SU-DHL-6 (cell line): ENCODE measurements around the gene EPHB2.

Experiments
- H2AFZ ChIP-seq: fragments of 200-600 bp; sonication (generic); 2 replicates; pipeline ENCODE4 v1.6.1; 2014; ENCODE audit warnings: low read depth, mild to moderate bottlenecking, moderate library complexity, mixed read lengths, antibody characterized with exemption, low read length; ENCODE audit not compliant: severe bottlenecking
- H3F3A ChIP-seq: fragments of 200-600 bp; shearing (Covaris generic); 2 replicates; pipeline ENCODE4 v1.6.0; 2016; ENCODE audit warnings: antibody characterized with exemption, mild to moderate bottlenecking; ENCODE audit not compliant: insufficient read depth
- H3K27ac ChIP-seq: fragments of 200-600 bp; sonication (generic); 2 replicates; pipeline ENCODE4 v1.5.1; 2016; ENCODE audit warnings: low read depth, mild to moderate bottlenecking, low read length, moderate library complexity, mixed read lengths
- H3K27me3 ChIP-seq: fragments of 200-600 bp; sonication (generic), shearing (Covaris generic); 2 replicates; pipeline ENCODE4 v1.6.0; 2014; ENCODE audit warnings: mild to moderate bottlenecking, low read length
- H3K36me3 ChIP-seq: fragments of 200-600 bp; sonication (generic); 2 replicates; pipeline ENCODE4 v1.6.1; 2014; ENCODE audit warnings: mild to moderate bottlenecking, low read length, mixed read lengths
- H3K4me2 ChIP-seq: fragments of 300-600, 200-600 bp; shearing (Covaris generic), sonication (generic); 2 replicates; pipeline ENCODE4 v1.6.0; 2014; ENCODE audit warnings: low read length, low read depth, mild to moderate bottlenecking; ENCODE audit not compliant: poor library complexity, severe bottlenecking
- H3K4me3 ChIP-seq: fragments of 200-600 bp; sonication (generic); 2 replicates; pipeline ENCODE4 v1.5.1; 2014; ENCODE audit warnings: antibody characterized with exemption, low read length, mild to moderate bottlenecking, mixed read lengths; ENCODE audit not compliant: insufficient read depth, poor library complexity, severe bottlenecking
- H3K79me2 ChIP-seq: fragments of 200-600 bp; sonication (generic); 2 replicates; pipeline ENCODE4 v1.6.1; 2014; ENCODE audit warnings: mild to moderate bottlenecking, low read length, moderate library complexity; ENCODE audit not compliant: insufficient read depth
- H3K9ac ChIP-seq: fragments of 200-600 bp; sonication (generic); 2 replicates; pipeline ENCODE4 v1.7.0; 2014; ENCODE audit warnings: mild to moderate bottlenecking, low read length
- H3K9me2 ChIP-seq: fragments of 200-600 bp; sonication (generic); replicated peaks from 2 replicates; pipeline ENCODE4 v1.6.1; 2014; ENCODE audit warnings: low read length; ENCODE audit not compliant: insufficient read depth
- H3K9me3 ChIP-seq: fragments of 200-600 bp; sonication (generic); 2 replicates; pipeline ENCODE4 v1.6.1; 2014; ENCODE audit warnings: low read length, mixed read lengths; ENCODE audit not compliant: insufficient read depth
- H4K20me1 ChIP-seq: fragments of 200-600 bp; sonication (generic); 2 replicates; pipeline ENCODE4 v1.6.1; 2014; ENCODE audit warnings: low read depth, mild to moderate bottlenecking, antibody characterized with exemption, low read length, moderate library complexity, mixed read lengths
- EZH2phosphoT487 ChIP-seq: fragments of 200-600 bp; sonication (generic), shearing (Covaris generic); conservative IDR thresholded peaks from 2 replicates; pipeline ENCODE4 v1.6.1; 2018; ENCODE audit warnings: mild to moderate bottlenecking, antibody characterized with exemption, low read length, moderate library complexity, mixed read lengths
- TF ChIP-seq, protein P1 (sequence below): fragments of 200-600 bp; sonication (generic); IDR thresholded peaks from one replicate; pipeline ENCODE4 v1.5.1; 2017; ENCODE audit warnings: antibody characterized with exemption, mild to moderate bottlenecking, low read length, moderate library complexity; ENCODE audit not compliant: insufficient read depth, poor library complexity, severe bottlenecking

EPHB2 gene

GRCh38 chr1:22925111-22925510, 214.5 kb downstream of the EPHB2 start:
- H3K27me3 ChIP-seq, result no peaks in the 10 kb centered on the region
- H3K9me2 ChIP-seq, result no peaks in the 10 kb centered on the region
- H3K4me2 ChIP-seq, result no peak overlapping the region
- no peak overlapping the region for H3K9ac ChIP-seq
- TF ChIP-seq EZH2phosphoT487, result no peak
- TF ChIP-seq, protein P1, sequence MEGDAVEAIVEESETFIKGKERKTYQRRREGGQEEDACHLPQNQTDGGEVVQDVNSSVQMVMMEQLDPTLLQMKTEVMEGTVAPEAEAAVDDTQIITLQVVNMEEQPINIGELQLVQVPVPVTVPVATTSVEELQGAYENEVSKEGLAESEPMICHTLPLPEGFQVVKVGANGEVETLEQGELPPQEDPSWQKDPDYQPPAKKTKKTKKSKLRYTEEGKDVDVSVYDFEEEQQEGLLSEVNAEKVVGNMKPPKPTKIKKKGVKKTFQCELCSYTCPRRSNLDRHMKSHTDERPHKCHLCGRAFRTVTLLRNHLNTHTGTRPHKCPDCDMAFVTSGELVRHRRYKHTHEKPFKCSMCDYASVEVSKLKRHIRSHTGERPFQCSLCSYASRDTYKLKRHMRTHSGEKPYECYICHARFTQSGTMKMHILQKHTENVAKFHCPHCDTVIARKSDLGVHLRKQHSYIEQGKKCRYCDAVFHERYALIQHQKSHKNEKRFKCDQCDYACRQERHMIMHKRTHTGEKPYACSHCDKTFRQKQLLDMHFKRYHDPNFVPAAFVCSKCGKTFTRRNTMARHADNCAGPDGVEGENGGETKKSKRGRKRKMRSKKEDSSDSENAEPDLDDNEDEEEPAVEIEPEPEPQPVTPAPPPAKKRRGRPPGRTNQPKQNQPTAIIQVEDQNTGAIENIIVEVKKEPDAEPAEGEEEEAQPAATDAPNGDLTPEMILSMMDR, result no peak
- no peak overlapping the region for H2AFZ ChIP-seq
- H3K79me2 ChIP-seq, result no peaks in the 10 kb centered on the region
- H3K9me3 ChIP-seq, result no peaks in the 10 kb centered on the region
- no peak overlapping the region for H3K27ac ChIP-seq
- H3K4me3 ChIP-seq, result no peak overlapping the region
- H3K36me3 ChIP-seq, result no peaks in the 10 kb centered on the region
- no peaks in the 10 kb centered on the region for H3F3A ChIP-seq
- no peaks in the 10 kb centered on the region for H4K20me1 ChIP-seq

GRCh38 chr1:22930240-22930912, 219.7 kb downstream of the EPHB2 start:
- H3K4me3 ChIP-seq, result no peak overlapping the region
- no peak overlapping the region for H3K4me2 ChIP-seq
- no peak overlapping the region for H3K9ac ChIP-seq
- H3K27ac ChIP-seq, result no peak overlapping the region
- no peaks in the 10 kb centered on the region for H3K27me3 ChIP-seq
- no peaks in the 10 kb centered on the region for H3K36me3 ChIP-seq
- no peaks in the 10 kb centered on the region for H3K9me3 ChIP-seq
- H3K9me2 ChIP-seq, result no peaks in the 10 kb centered on the region
- H3F3A ChIP-seq, result no peaks in the 10 kb centered on the region
- no peaks in the 10 kb centered on the region for H4K20me1 ChIP-seq
- TF ChIP-seq, protein P1, result peak; percentile 61
- TF ChIP-seq EZH2phosphoT487, result no peak
- no peaks in the 10 kb centered on the region for H3K79me2 ChIP-seq
- no peak overlapping the region for H2AFZ ChIP-seq

- no peak overlapping the region for H3K9ac ChIP-seq
- no peaks in the 10 kb centered on the region for H3K27me3 ChIP-seq
- H3K4me3 ChIP-seq, result no peak overlapping the region
- H3F3A ChIP-seq, result no peaks in the 10 kb centered on the region
- H2AFZ ChIP-seq, result no peak overlapping the region
- no peaks in the 10 kb centered on the region for H4K20me1 ChIP-seq
- H3K9me3 ChIP-seq, result no peaks in the 10 kb centered on the region
- H3K27ac ChIP-seq, result no peak overlapping the region
- no peaks in the 10 kb centered on the region for H3K36me3 ChIP-seq
- H3K79me2 ChIP-seq, result no peaks in the 10 kb centered on the region
- no peak for TF ChIP-seq EZH2phosphoT487
- TF ChIP-seq, protein P1, result no peak
- H3K4me2 ChIP-seq, result no peak overlapping the region
- H3K9me2 ChIP-seq, result no peaks in the 10 kb centered on the region
These were observed 222.3 kb downstream of the EPHB2 start for GRCh38 chr1:22932803-22933470.
